ENCODE data around the gene ITGB2. TPM values are rescaled to one million over a fixed set of nuclear protein-coding genes. Genes with fewer than 3 reads are reported as not detected.

ITGB2 gene
- total RNA-seq, 5 donors from 2014 or later (not counting 1 experiment from before 2014, with no cell fraction given) = 249 to 498 (median 304) TPM

- CTCF ChIA-PET = interaction anchor here in 1 of 2 donors (1.0 kb wide), 1 partner anchor 185 kb away, joined by 4 read pairs; no protein-coding TSS in a partner anchor
- H3K9me3 ChIP-seq = no peaks in the 10 kb centered on the region
- Mint-ChIP-seq H3K27me3 (no peaks in the 10 kb centered on the region), H3K36me3 (peaks cover 24% of the 10 kb centered on the region), H3K4me3 (peak overlapping the region in 1 of 3 donors; percentile 96), H3K9me3 (no peaks in the 10 kb centered on the region), H3K4me1 (peaks cover 39 to 54% (median 49%) of the 10 kb centered on the region in 3 donors), H3K27ac (no peak overlapping the region)
- POLR2A ChIA-PET = interaction anchor here in 1 of 2 donors (0.5 kb wide), 1 partner anchor 130 kb away, joined by 4 read pairs; no protein-coding TSS in a partner anchor
- ATAC-seq (replicated peaks in 1 of 4) (no peak), DNase-seq (no peak)
- H3K4me3 ChIP-seq (ENCODE audit: control insufficient read depth in 1 of 2, extremely low read depth in 1 of 2, low read length in 1 of 2) = no peak overlapping the region
- peaks cover 10 to 46% of the 10 kb centered on the region in 2 experiments for H3K4me1 ChIP-seq (ENCODE audit: control insufficient read depth in 1 of 2, extremely low read depth in 1 of 2, insufficient read depth in 2 of 2, low read length in 2 of 2)
- WGBS (ENCODE audit: insufficient coverage) = 96% methylated on average over 6 of the region's 15 CpGs
- H3K36me3 ChIP-seq (ENCODE audit: control insufficient read depth in 2 of 2, extremely low read depth in 1 of 2, insufficient read depth in 1 of 2, low read length in 1 of 2) = peaks cover 6 to 33% of the 10 kb centered on the region in 2 donors
- no peaks in the 10 kb centered on the region for H3K27me3 ChIP-seq (replicated peaks in 1 of 2; ENCODE audit: control insufficient read depth in 2 of 2, extremely low read depth in 1 of 2, insufficient read depth in 2 of 2, low read length in 1 of 2)
- no peak overlapping the region for H3K27ac ChIP-seq (ENCODE audit: low read length)
Observed at GRCh38 chr21:44943005-44943685, 22.4 kb upstream of the ITGB2 start.

GRCh38 chr21:44942566-44942965, 21.9 kb upstream of the ITGB2 start:
- ATAC-seq (replicated peaks in 1 of 4) = no peak
- Histone ChIP-seq H3K9me3 (no peaks in the 10 kb centered on the region), H3K4me3 (ENCODE audit: control insufficient read depth in 1 of 2, extremely low read depth in 1 of 2, low read length in 1 of 2) (no peak overlapping the region), H3K27me3 (replicated peaks in 1 of 2; ENCODE audit: control insufficient read depth in 2 of 2, extremely low read depth in 1 of 2, insufficient read depth in 2 of 2, low read length in 1 of 2) (no peaks in the 10 kb centered on the region), H3K27ac (ENCODE audit: low read length) (no peak overlapping the region), H3K4me1 (ENCODE audit: control insufficient read depth in 1 of 2, extremely low read depth in 1 of 2, insufficient read depth in 2 of 2, low read length in 2 of 2) (peaks cover 10 to 46% of the 10 kb centered on the region in 2 experiments), H3K36me3 (ENCODE audit: control insufficient read depth in 2 of 2, extremely low read depth in 1 of 2, insufficient read depth in 1 of 2, low read length in 1 of 2) (peaks cover 6 to 31% of the 10 kb centered on the region in 2 donors)
- H3K27ac Mint-ChIP-seq = peak overlapping the region in 1 of 2 donors; percentile 77
- CTCF ChIA-PET = interaction anchor here in 1 of 2 donors (0.9 to 1.0 kb wide), 2 partner anchors 186 to 194 kb away, joined by 3 to 4 read pairs; no protein-coding TSS in a partner anchor
- WGBS (ENCODE audit: insufficient coverage) = 36% methylated on average over 2 of the region's 2 CpGs
- H3K36me3 Mint-ChIP-seq = peaks cover 24% of the 10 kb centered on the region
- H3K4me1 Mint-ChIP-seq = peaks cover 39 to 54% (median 49%) of the 10 kb centered on the region in 3 donors
- H3K4me3 Mint-ChIP-seq = peak overlapping the region; percentile 47 to 96 (median 91)
- H3K27me3 Mint-ChIP-seq = no peaks in the 10 kb centered on the region
- no peak for DNase-seq
- no peaks in the 10 kb centered on the region for H3K9me3 Mint-ChIP-seq
- POLR2A ChIA-PET = interaction anchor here in 1 of 2 donors (0.5 kb wide), 1 partner anchor 130 kb away, joined by 4 read pairs; no protein-coding TSS in a partner anchor

GRCh38 chr21:44941567-44941966, 20.9 kb upstream of the ITGB2 start:
- H3K36me3 ChIP-seq (ENCODE audit: control insufficient read depth in 2 of 2, extremely low read depth in 1 of 2, insufficient read depth in 1 of 2, low read length in 1 of 2) = peaks cover 4 to 28% of the 10 kb centered on the region in 2 donors
- no peak for ATAC-seq (replicated peaks in 1 of 4)
- H3K4me3 ChIP-seq (ENCODE audit: control insufficient read depth in 1 of 2, extremely low read depth in 1 of 2, low read length in 1 of 2) = no peak overlapping the region
- WGBS (ENCODE audit: insufficient coverage) = 100% methylated on average over 5 of the region's 8 CpGs
- Mint-ChIP-seq H3K9me3 (no peaks in the 10 kb centered on the region), H3K27ac (peak overlapping the region in 1 of 2 donors; percentile 39), H3K4me3 (peak overlapping the region; percentile 86 to 96 (median 91)), H3K36me3 (peaks cover 21% of the 10 kb centered on the region), H3K27me3 (no peaks in the 10 kb centered on the region), H3K4me1 (peaks cover 39 to 54% (median 49%) of the 10 kb centered on the region in 3 donors)
- POLR2A ChIA-PET = no interaction called here
- H3K9me3 ChIP-seq = no peaks in the 10 kb centered on the region
- H3K27ac ChIP-seq (ENCODE audit: low read length) = no peak overlapping the region
- H3K4me1 ChIP-seq (ENCODE audit: control insufficient read depth in 1 of 2, extremely low read depth in 1 of 2, insufficient read depth in 2 of 2, low read length in 2 of 2) = peaks cover 10 to 46% of the 10 kb centered on the region in 2 experiments
- H3K27me3 ChIP-seq (replicated peaks in 1 of 2; ENCODE audit: control insufficient read depth in 2 of 2, extremely low read depth in 1 of 2, insufficient read depth in 2 of 2, low read length in 1 of 2) = no peaks in the 10 kb centered on the region
- DNase-seq = no peak
- CTCF ChIA-PET = interaction anchor here (0.6 to 1.1 kb wide), 3 partner anchors 109 to 197 kb away, joined by 3 read pairs; no protein-coding TSS in a partner anchor

GRCh38 chr21:44940116-44940631, 19.5 kb upstream of the ITGB2 start:
- Histone ChIP-seq H3K27ac (ENCODE audit: low read length) (no peak overlapping the region), H3K4me1 (ENCODE audit: control insufficient read depth in 1 of 2, extremely low read depth in 1 of 2, insufficient read depth in 2 of 2, low read length in 2 of 2) (peaks cover 10 to 44% of the 10 kb centered on the region in 2 experiments), H3K36me3 (ENCODE audit: control insufficient read depth in 2 of 2, extremely low read depth in 1 of 2, insufficient read depth in 1 of 2, low read length in 1 of 2) (peaks cover 0 to 18% of the 10 kb centered on the region in 2 donors), H3K4me3 (ENCODE audit: control insufficient read depth in 1 of 2, extremely low read depth in 1 of 2, low read length in 1 of 2) (peak overlapping the region; percentile 71 to 81), H3K9me3 (no peaks in the 10 kb centered on the region), H3K27me3 (replicated peaks in 1 of 2; ENCODE audit: control insufficient read depth in 2 of 2, extremely low read depth in 1 of 2, insufficient read depth in 2 of 2, low read length in 1 of 2) (no peaks in the 10 kb centered on the region)
- WGBS (ENCODE audit: insufficient coverage) = 0% methylated on average over 45 of the region's 53 CpGs
- Mint-ChIP-seq H3K36me3 (peaks cover 16% of the 10 kb centered on the region), H3K9me3 (no peaks in the 10 kb centered on the region), H3K27ac (peak overlapping the region; percentile 83 to 87), H3K4me1 (peaks cover 39 to 49% (median 48%) of the 10 kb centered on the region in 3 donors), H3K27me3 (no peaks in the 10 kb centered on the region), H3K4me3 (peak overlapping the region; percentile 86 to 96 (median 91))
- POLR2A ChIA-PET = interaction anchor here in 1 of 2 donors (0.7 kb wide), 1 partner anchor 21 kb away, joined by 3 read pairs; no protein-coding TSS in a partner anchor
- CTCF ChIA-PET = interaction anchor here (0.7 to 1.1 kb wide), 7 partner anchors 11 to 1523 kb away, joined by 3 to 5 read pairs (median 3); no protein-coding TSS in a partner anchor
- ATAC-seq (replicated peaks in 1 of 4) = peak; percentile 48 to 50 (median 49)
- peak in 2 of 35 experiments; percentile 19 to 48 for DNase-seq

- peak; percentile 94 to 96 (median 94) for ATAC-seq (replicated peaks in 1 of 4)
- H3K4me1 Mint-ChIP-seq = peaks cover 38 to 45% (median 44%) of the 10 kb centered on the region in 3 donors
Observed at GRCh38 chr21:44939532-44940115, 18.9 kb upstream of the ITGB2 start, which contains the start of gene SLX9. Gene SLX9 (plus strand): TSS chr21:44940029. CDS start chr21:44940058, 29 bp downstream.

More at GRCh38 chr21:44939532-44940115, 18.9 kb upstream of the ITGB2 start, which contains the start of gene SLX9:
- peak within 1 kb of the TSS; percentile 86 to 96 (median 91) for H3K4me3 Mint-ChIP-seq
- H3K36me3 ChIP-seq (ENCODE audit: control insufficient read depth in 2 of 2, extremely low read depth in 1 of 2, insufficient read depth in 1 of 2, low read length in 1 of 2) = peaks cover 0 to 13% of the 10 kb centered on the region in 2 donors
- peak; percentile 57 to 87 (median 72) for DNase-seq
- no peaks in the 10 kb centered on the region for H3K27me3 ChIP-seq (replicated peaks in 1 of 2; ENCODE audit: control insufficient read depth in 2 of 2, extremely low read depth in 1 of 2, insufficient read depth in 2 of 2, low read length in 1 of 2)
- no peaks in the 10 kb centered on the region for H3K9me3 Mint-ChIP-seq
- ChIA-PET CTCF (interaction anchor here (0.8 to 1.0 kb wide), 2 partner anchors 189 to 197 kb away, joined by 3 read pairs; no protein-coding TSS in a partner anchor), POLR2A (no interaction called here)
- H3K36me3 Mint-ChIP-seq = peaks cover 13% of the 10 kb centered on the region
- peak within 1 kb of the TSS; percentile 83 to 87 for H3K27ac Mint-ChIP-seq
- peak within 1 kb of the TSS; percentile 71 to 81 for H3K4me3 ChIP-seq (ENCODE audit: control insufficient read depth in 1 of 2, extremely low read depth in 1 of 2, low read length in 1 of 2)
- peak within 1 kb of the TSS; percentile 50 for H3K27ac ChIP-seq (ENCODE audit: low read length)
- WGBS (ENCODE audit: insufficient coverage) = 3% methylated on average over 69 of the region's 69 CpGs
- H3K27me3 Mint-ChIP-seq = no peaks in the 10 kb centered on the region
- peaks cover 10 to 44% of the 10 kb centered on the region in 2 experiments for H3K4me1 ChIP-seq (ENCODE audit: control insufficient read depth in 1 of 2, extremely low read depth in 1 of 2, insufficient read depth in 2 of 2, low read length in 2 of 2)
- H3K9me3 ChIP-seq = no peaks in the 10 kb centered on the region

Measured in T-cell (primary cell).